Measurements from ENCODE around the gene GNA15. TPM values are rescaled to one million over a fixed set of nuclear protein-coding genes. Genes with fewer than 3 reads are reported as not detected.

GNA15 gene
- total and polyA plus RNA-seq, 2 donors (not counting 1 experiment from before 2014, with no cell fraction given): not detected

- DNase-seq (ENCODE audit: low read depth in 2 of 2): no peak
- Histone ChIP-seq H3K4me1 (ENCODE audit: control insufficient read depth, extremely low read depth, insufficient read depth, low read length) (no peaks in the 10 kb centered on the region), H3K27ac (ENCODE audit: insufficient read depth, low read length) (no peak overlapping the region), H2AFZ (ENCODE audit: low read length) (no peak overlapping the region), H4K20me1 (ENCODE audit: control insufficient read depth, extremely low read depth, insufficient read depth, low read length) (no peaks in the 10 kb centered on the region), H3K79me2 (ENCODE audit: control insufficient read depth, insufficient read depth, low read length) (no peaks in the 10 kb centered on the region), H3K36me3 (ENCODE audit: control insufficient read depth, insufficient read depth, low read length) (peaks cover 6% of the 10 kb centered on the region), H3K9me3 (ENCODE audit: control insufficient read depth, insufficient read depth, low read depth, low read length) (no peaks in the 10 kb centered on the region), H3K4me3 (replicated peaks in 1 of 4; ENCODE audit: control extremely low read depth in 1 of 4, insufficient read depth in 1 of 4, low read depth in 3 of 4, low read length in 4 of 4) (no peak overlapping the region), H3K4me2 (ENCODE audit: extremely low read depth, insufficient read depth, low read length) (no peak overlapping the region), H3K9ac (ENCODE audit: insufficient read depth, low read length) (no peak overlapping the region), H3K27me3 (ENCODE audit: control insufficient read depth, insufficient read depth, low read length) (no peaks in the 10 kb centered on the region)
- TF ChIP-seq, protein P1, sequence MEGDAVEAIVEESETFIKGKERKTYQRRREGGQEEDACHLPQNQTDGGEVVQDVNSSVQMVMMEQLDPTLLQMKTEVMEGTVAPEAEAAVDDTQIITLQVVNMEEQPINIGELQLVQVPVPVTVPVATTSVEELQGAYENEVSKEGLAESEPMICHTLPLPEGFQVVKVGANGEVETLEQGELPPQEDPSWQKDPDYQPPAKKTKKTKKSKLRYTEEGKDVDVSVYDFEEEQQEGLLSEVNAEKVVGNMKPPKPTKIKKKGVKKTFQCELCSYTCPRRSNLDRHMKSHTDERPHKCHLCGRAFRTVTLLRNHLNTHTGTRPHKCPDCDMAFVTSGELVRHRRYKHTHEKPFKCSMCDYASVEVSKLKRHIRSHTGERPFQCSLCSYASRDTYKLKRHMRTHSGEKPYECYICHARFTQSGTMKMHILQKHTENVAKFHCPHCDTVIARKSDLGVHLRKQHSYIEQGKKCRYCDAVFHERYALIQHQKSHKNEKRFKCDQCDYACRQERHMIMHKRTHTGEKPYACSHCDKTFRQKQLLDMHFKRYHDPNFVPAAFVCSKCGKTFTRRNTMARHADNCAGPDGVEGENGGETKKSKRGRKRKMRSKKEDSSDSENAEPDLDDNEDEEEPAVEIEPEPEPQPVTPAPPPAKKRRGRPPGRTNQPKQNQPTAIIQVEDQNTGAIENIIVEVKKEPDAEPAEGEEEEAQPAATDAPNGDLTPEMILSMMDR (conservative IDR thresholded peaks at IDR 0.05 in 1 of 2, IDR thresholded peaks at IDR 0.05 in 1 of 2; ENCODE audit: low read depth in 1 of 2, low read length in 2 of 2): no peak
These were observed 16.0 kb upstream of the GNA15 start for GRCh38 chr19:3119693-3120380.

GRCh38 chr19:3120611-3121276 is 15.1 kb upstream of the GNA15 start:
- no peak overlapping the region for H3K4me2 ChIP-seq (ENCODE audit: extremely low read depth, insufficient read depth, low read length)
- H3K4me3 ChIP-seq (replicated peaks in 1 of 4; ENCODE audit: control extremely low read depth in 1 of 4, insufficient read depth in 1 of 4, low read depth in 3 of 4, low read length in 4 of 4): no peak overlapping the region
- TF ChIP-seq EZH2 (IDR thresholded peaks at IDR 0.05; ENCODE audit: low read length, missing control alignments): no peak
- TF ChIP-seq, protein P1 (conservative IDR thresholded peaks at IDR 0.05 in 1 of 2, IDR thresholded peaks at IDR 0.05 in 1 of 2; ENCODE audit: low read depth in 1 of 2, low read length in 2 of 2): no peak
- H2AFZ ChIP-seq (ENCODE audit: low read length): no peak overlapping the region
- no peak overlapping the region for H3K27ac ChIP-seq (ENCODE audit: insufficient read depth, low read length)
- H3K79me2 ChIP-seq (ENCODE audit: control insufficient read depth, insufficient read depth, low read length): no peaks in the 10 kb centered on the region
- DNase-seq (ENCODE audit: low read depth in 2 of 2): no peak
- no peaks in the 10 kb centered on the region for H3K27me3 ChIP-seq (ENCODE audit: control insufficient read depth, insufficient read depth, low read length)
- peaks cover 5% of the 10 kb centered on the region for H3K36me3 ChIP-seq (ENCODE audit: control insufficient read depth, insufficient read depth, low read length)
- no peaks in the 10 kb centered on the region for H3K4me1 ChIP-seq (ENCODE audit: control insufficient read depth, extremely low read depth, insufficient read depth, low read length)
- no peak overlapping the region for H3K9ac ChIP-seq (ENCODE audit: insufficient read depth, low read length)
- no peaks in the 10 kb centered on the region for H4K20me1 ChIP-seq (ENCODE audit: control insufficient read depth, extremely low read depth, insufficient read depth, low read length)
- H3K9me3 ChIP-seq (ENCODE audit: control insufficient read depth, insufficient read depth, low read depth, low read length): no peaks in the 10 kb centered on the region

DNA sequence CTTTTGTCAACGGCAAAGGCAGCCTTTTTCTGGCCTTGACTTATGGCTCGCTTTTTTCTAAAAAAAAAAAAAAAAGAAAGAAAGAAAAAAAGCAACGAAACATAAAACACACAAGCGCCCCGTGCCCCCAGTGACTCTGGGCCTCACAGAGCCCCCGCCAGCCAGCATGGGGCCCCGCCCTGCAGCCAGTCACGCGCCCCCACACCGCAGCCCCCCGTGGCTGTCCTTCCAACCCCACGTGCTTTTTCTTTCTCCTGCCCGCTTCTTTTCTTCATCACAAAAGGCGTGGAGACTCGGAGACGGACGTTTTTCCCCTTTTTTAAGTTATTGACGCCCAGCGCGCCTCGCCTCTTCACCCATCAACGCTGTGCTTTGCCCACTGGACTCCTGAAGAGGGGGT is 14.4 kb upstream of the GNA15 start:
- no peak overlapping the region for H3K4me2 ChIP-seq (ENCODE audit: extremely low read depth, insufficient read depth, low read length)
- H4K20me1 ChIP-seq (ENCODE audit: control insufficient read depth, extremely low read depth, insufficient read depth, low read length): no peaks in the 10 kb centered on the region
- peaks cover 5% of the 10 kb centered on the region for H3K36me3 ChIP-seq (ENCODE audit: control insufficient read depth, insufficient read depth, low read length)
- H3K9ac ChIP-seq (ENCODE audit: insufficient read depth, low read length): no peak overlapping the region
- H3K27me3 ChIP-seq (ENCODE audit: control insufficient read depth, insufficient read depth, low read length): no peaks in the 10 kb centered on the region
- no peak overlapping the region for H3K4me3 ChIP-seq (replicated peaks in 1 of 4; ENCODE audit: control extremely low read depth in 1 of 4, insufficient read depth in 1 of 4, low read depth in 3 of 4, low read length in 4 of 4)
- TF ChIP-seq, protein P1 (conservative IDR thresholded peaks at IDR 0.05 in 1 of 2, IDR thresholded peaks at IDR 0.05 in 1 of 2; ENCODE audit: low read depth in 1 of 2, low read length in 2 of 2): no peak
- no peak for TF ChIP-seq EZH2 (IDR thresholded peaks at IDR 0.05; ENCODE audit: low read length, missing control alignments)
- no peaks in the 10 kb centered on the region for H3K79me2 ChIP-seq (ENCODE audit: control insufficient read depth, insufficient read depth, low read length)
- no peak for DNase-seq (ENCODE audit: low read depth in 2 of 2)
- no peaks in the 10 kb centered on the region for H3K9me3 ChIP-seq (ENCODE audit: control insufficient read depth, insufficient read depth, low read depth, low read length)
- H3K4me1 ChIP-seq (ENCODE audit: control insufficient read depth, extremely low read depth, insufficient read depth, low read length): no peaks in the 10 kb centered on the region
- H2AFZ ChIP-seq (ENCODE audit: low read length): no peak overlapping the region
- H3K27ac ChIP-seq (ENCODE audit: insufficient read depth, low read length): no peak overlapping the region
